ENCODE measurements around the gene EPG5. TPM values are rescaled to one million over a fixed set of nuclear protein-coding genes. Genes with fewer than 3 reads are reported as not detected.
"Not testable (repeated sequence)": the region's sequence is repeated elsewhere in the genome, so short reads cannot be mapped to it uniquely, and the experiment has no call there.

Gene EPG5
- total RNA-seq, 6 donors from 2014 or later, result 28.6 to 109 (median 39.6) TPM

GRCh38 chr18:45817543-45817942, 149.6 kb downstream of the EPG5 start:
- no peaks in the 10 kb centered on the region for H3K27me3 ChIP-seq
- H3K4me1 ChIP-seq, result peaks cover 0 to 9% (median 3%) of the 10 kb centered on the region in 4 donors
- ATAC-seq (ENCODE audit: low FRiP score in 2 of 2) (no peak), DNase-seq (no peak)
- no peak overlapping the region for H3K4me3 ChIP-seq
- H3K27ac ChIP-seq, result no peak overlapping the region
- TF ChIP-seq CTCF (IDR thresholded peaks at IDR 0.05), result no peak
- no peak for TF ChIP-seq EP300 (IDR thresholded peaks at IDR 0.05)
- no peak for TF ChIP-seq POLR2A (IDR thresholded peaks at IDR 0.05)
- no peak for TF ChIP-seq POLR2AphosphoS5 (IDR thresholded peaks at IDR 0.05)
- H3K36me3 ChIP-seq, result no peaks in the 10 kb centered on the region
- H3K9me3 ChIP-seq, result no peaks in the 10 kb centered on the region
- 56 to 59% methylated on average over 1 of the region's 1 CpG for WGBS, 2 donors

GRCh38 chr18:45814733-45815132, 152.4 kb downstream of the EPG5 start:
- not testable (repeated sequence) for H3K4me3 ChIP-seq; DNase-seq; H3K36me3 ChIP-seq; H3K9me3 ChIP-seq; H3K27me3 ChIP-seq; H3K4me1 ChIP-seq; H3K27ac ChIP-seq; ATAC-seq (ENCODE audit: low FRiP score in 2 of 2)

GRCh38 chr18:45807144-45807543, 160.0 kb downstream of the EPG5 start:
- not testable (repeated sequence) for H3K27ac ChIP-seq; H3K4me1 ChIP-seq; H3K4me3 ChIP-seq; ATAC-seq (ENCODE audit: low FRiP score in 2 of 2); H3K27me3 ChIP-seq; DNase-seq; H3K36me3 ChIP-seq; H3K9me3 ChIP-seq
- 50 to 54% methylated on average over 1 to 2 of the region's 2 CpGs for WGBS, 2 donors

GRCh38 chr18:45806226-45806625, 160.9 kb downstream of the EPG5 start:
- Histone ChIP-seq H3K27ac (no peak overlapping the region), H3K9me3 (peaks cover 0 to 6% (median 0%) of the 10 kb centered on the region in 4 donors), H3K27me3 (no peaks in the 10 kb centered on the region), H3K4me1 (no peaks in the 10 kb centered on the region), H3K4me3 (no peak overlapping the region), H3K36me3 (no peaks in the 10 kb centered on the region)
- no peak for DNase-seq
- 40 to 57% methylated on average over 2 of the region's 2 CpGs for WGBS, 2 donors
- ATAC-seq (ENCODE audit: low FRiP score in 2 of 2), result no peak
- TF ChIP-seq POLR2A (IDR thresholded peaks at IDR 0.05) (no peak), EP300 (IDR thresholded peaks at IDR 0.05) (no peak), POLR2AphosphoS5 (IDR thresholded peaks at IDR 0.05) (no peak), CTCF (IDR thresholded peaks at IDR 0.05) (no peak)

GRCh38 chr18:45805551-45805950, 161.6 kb downstream of the EPG5 start:
- H3K27ac ChIP-seq, result no peak overlapping the region
- ATAC-seq (ENCODE audit: low FRiP score in 2 of 2), result no peak
- no peak overlapping the region for H3K4me3 ChIP-seq
- DNase-seq, result no peak
- no peaks in the 10 kb centered on the region for H3K27me3 ChIP-seq
- no peaks in the 10 kb centered on the region for H3K4me1 ChIP-seq
- peaks cover 0 to 6% (median 0%) of the 10 kb centered on the region in 4 donors for H3K9me3 ChIP-seq
- TF ChIP-seq POLR2AphosphoS5 (IDR thresholded peaks at IDR 0.05) (no peak), EP300 (IDR thresholded peaks at IDR 0.05) (no peak), CTCF (IDR thresholded peaks at IDR 0.05) (no peak), POLR2A (IDR thresholded peaks at IDR 0.05) (no peak)
- no peaks in the 10 kb centered on the region for H3K36me3 ChIP-seq

- WGBS, 2 donors, result 40 to 63% methylated on average over 2 of the region's 2 CpGs
- no peak overlapping the region for H3K4me3 ChIP-seq
- no peak for TF ChIP-seq POLR2A (IDR thresholded peaks at IDR 0.05)
- no peak for TF ChIP-seq EP300 (IDR thresholded peaks at IDR 0.05)
- no peak for TF ChIP-seq CTCF (IDR thresholded peaks at IDR 0.05)
- TF ChIP-seq POLR2AphosphoS5 (IDR thresholded peaks at IDR 0.05), result no peak
- no peak overlapping the region for H3K27ac ChIP-seq
- peaks cover 0 to 6% (median 0%) of the 10 kb centered on the region in 4 donors for H3K9me3 ChIP-seq
- DNase-seq (no peak), ATAC-seq (ENCODE audit: low FRiP score in 2 of 2) (no peak)
- H3K27me3 ChIP-seq, result no peaks in the 10 kb centered on the region
- no peaks in the 10 kb centered on the region for H3K36me3 ChIP-seq
- no peaks in the 10 kb centered on the region for H3K4me1 ChIP-seq
These were observed 164.2 kb downstream of the EPG5 start for GRCh38 chr18:45802814-45803492.

All from upper lobe of left lung (tissue), 6 donors.